ENCODE data around the gene ESPL1. TPM values are rescaled to one million over a fixed set of nuclear protein-coding genes. Genes with fewer than 3 reads are reported as not detected.

Gene ESPL1
- total and polyA plus RNA-seq, 2 of the 8 experiments (the other 6 are each of a cell fraction or from before 2014, with no cell fraction given): 31.8 to 52.7 TPM

DNA sequence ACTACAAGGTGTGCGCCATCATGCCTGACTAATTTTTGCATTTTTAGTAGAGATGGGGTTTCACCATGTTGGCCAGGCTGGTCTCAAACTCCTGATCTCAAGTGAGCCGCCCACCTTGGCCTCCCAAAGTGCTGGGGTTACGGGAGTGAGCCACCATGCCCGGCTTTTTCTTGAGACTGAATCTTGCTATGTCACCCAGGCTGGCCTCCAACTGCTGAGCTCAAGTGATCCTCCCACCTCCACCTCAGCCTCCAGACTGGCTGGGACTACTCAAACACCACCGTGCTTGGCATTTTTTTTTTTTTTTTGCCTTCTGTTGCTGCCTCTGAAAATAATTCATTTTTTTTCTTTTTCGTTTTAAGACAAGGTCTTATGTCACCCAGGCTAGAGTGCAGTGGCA lies 8.2 kb upstream of the ESPL1 start:
- H3K4me3 ChIP-seq (ENCODE audit: extremely low read depth in 1 of 4, insufficient read depth in 2 of 4, low read depth in 3 of 4, low read length in 4 of 4): no peak overlapping the region
- H3K9me3 ChIP-seq (ENCODE audit: insufficient read depth in 2 of 2, low read depth in 1 of 2, low read length in 1 of 2): no peaks in the 10 kb centered on the region
- FAIRE-seq (no peak), DNase-seq (ENCODE audit: low read depth in 1 of 2, low spot score in 2 of 2) (no peak)
- H3K79me1 ChIP-seq (ENCODE audit: low read depth, low read length): no peaks in the 10 kb centered on the region
- H2BK120ac ChIP-seq (replicated peaks; ENCODE audit: low read depth, low read length): no peak overlapping the region
- H3K79me2 ChIP-seq (ENCODE audit: control insufficient read depth in 1 of 2, insufficient read depth in 2 of 2, low read length in 2 of 2): no peaks in the 10 kb centered on the region
- no peak overlapping the region for H2BK15ac ChIP-seq (ENCODE audit: low read length)
- H3K18ac ChIP-seq (ENCODE audit: extremely low read depth, low read length): no peak overlapping the region
- H2BK20ac ChIP-seq (ENCODE audit: low read length): no peak overlapping the region
- no peak overlapping the region for H3K4ac ChIP-seq (replicated peaks; ENCODE audit: insufficient read length, low read depth, low read length)
- no peaks in the 10 kb centered on the region for H3K23me2 ChIP-seq (ENCODE audit: low read depth, low read length)
- no peak overlapping the region for H4K5ac ChIP-seq (ENCODE audit: insufficient read length, low read depth, low read length)
- no peak overlapping the region for H2BK12ac ChIP-seq (ENCODE audit: low read depth, low read length)
- H3K4me2 ChIP-seq (ENCODE audit: insufficient read depth in 1 of 2, low read depth in 2 of 2, low read length in 2 of 2): no peak overlapping the region
- H2AK5ac ChIP-seq (ENCODE audit: low read depth, low read length): no peak overlapping the region
- H3K27me3 ChIP-seq (replicated peaks in 1 of 4; ENCODE audit: control insufficient read depth in 3 of 4, extremely low read depth in 1 of 4, insufficient read depth in 3 of 4, low read length in 3 of 4): no peaks in the 10 kb centered on the region
- H3K9ac ChIP-seq (replicated peaks in 1 of 4; ENCODE audit: extremely low read depth in 1 of 4, low read depth in 3 of 4, low read length in 3 of 4): no peak overlapping the region
- no peak overlapping the region for H4K91ac ChIP-seq (replicated peaks; ENCODE audit: insufficient read length, low read length)
- no peak overlapping the region for H3K56ac ChIP-seq (replicated peaks; ENCODE audit: insufficient read length, low read depth, low read length)
- no peak overlapping the region for H2AFZ ChIP-seq (ENCODE audit: low read length)
- WGBS, 2 experiments (ENCODE audit: extremely low coverage in 1 of 2, insufficient coverage in 1 of 2, insufficient read length in 1 of 2, insufficient replicate concordance in 2 of 2, low coverage in 1 of 2, low lambda C conversion rate in 2 of 2, missing lambda C conversion rate in 1 of 2): 94% methylated on average over 6 of the region's 6 CpGs; no CpG with 5 or more reads in 1 of the 2 experiments
- H2BK5ac ChIP-seq (ENCODE audit: low read depth, low read length): no peak overlapping the region
- no peaks in the 10 kb centered on the region for H3K4me1 ChIP-seq (replicated peaks in 1 of 4; ENCODE audit: control insufficient read depth in 3 of 4, insufficient read depth in 4 of 4, low read length in 3 of 4)
- no peak overlapping the region for H3K27ac ChIP-seq (ENCODE audit: low read depth, low read length)
- H4K8ac ChIP-seq (ENCODE audit: extremely low read depth, insufficient read depth, low read length): no peak overlapping the region
- no peak overlapping the region for H3K23ac ChIP-seq (ENCODE audit: insufficient read length)
- no peaks in the 10 kb centered on the region for H3K36me3 ChIP-seq (ENCODE audit: control insufficient read depth in 2 of 4, insufficient read depth in 4 of 4, low read length in 3 of 4)
- CTCF ChIA-PET (ENCODE audit: partially characterized antibody): interaction anchor here (1.0 to 23.0 kb wide), 7 partner anchors 8 to 100 kb away, joined by 4 to 654 read pairs (median 11); partner anchors contain the start of gene ESPL1
- H3K14ac ChIP-seq (ENCODE audit: insufficient read length): no peak overlapping the region
- no peaks in the 10 kb centered on the region for H4K20me1 ChIP-seq (replicated peaks in 1 of 2; ENCODE audit: control insufficient read depth in 1 of 2, insufficient read depth in 2 of 2, low read length in 2 of 2)
- POLR2A ChIA-PET (ENCODE audit: partially characterized antibody): interaction anchor here (0.6 to 1.7 kb wide), 3 partner anchors 39 to 47 kb away, joined by 3 read pairs; no protein-coding TSS in a partner anchor
- TF ChIP-seq SP1 (IDR thresholded peaks at IDR 0.05; ENCODE audit: low read depth, low read length) (no peak), CHD1 (IDR thresholded peaks at IDR 0.05; ENCODE audit: low read depth, low read length) (no peak), POLR2A (IDR thresholded peaks at IDR 0.05; ENCODE audit: control extremely low read depth in 1 of 2, low read depth in 2 of 2, low read length in 2 of 2) (no peak), ATF2 (IDR thresholded peaks at IDR 0.05; ENCODE audit: low read length) (no peak)
